HG03039 (cell line): ENCODE results near the gene AUTS2.
A peak's percentile ranks its signal among the peaks of the same experiment; 100 is the strongest.

Experiments
- ATAC-seq: cut with Tn5 transposase; IDR thresholded peaks from one replicate; pipeline ENCODE4 v1.9.1; 2021; ENCODE audit warnings: mild to moderate bottlenecking, moderate library complexity; ENCODE audit not compliant: unreplicated experiment

The AUTS2 gene

GRCh38 chr7:69622014-69622835 is 23.9 kb downstream of the AUTS2 start:
- no peak for ATAC-seq

- no peak for ATAC-seq
Observed at GRCh38 chr7:69622960-69623359, 24.7 kb downstream of the AUTS2 start.

- ATAC-seq, result no peak
Observed at GRCh38 chr7:69624435-69625230, 26.4 kb downstream of the AUTS2 start.

- no peak for ATAC-seq
Observed at GRCh38 chr7:69625238-69625637, 27.0 kb downstream of the AUTS2 start.

- no peak for ATAC-seq
Observed at GRCh38 chr7:69625798-69626197, 27.5 kb downstream of the AUTS2 start.

- no peak for ATAC-seq
Observed at GRCh38 chr7:69630292-69630691, 32.0 kb downstream of the AUTS2 start.

GRCh38 chr7:69631131-69631530 is 32.9 kb downstream of the AUTS2 start:
- ATAC-seq, result no peak

- no peak for ATAC-seq
Observed at GRCh38 chr7:69632280-69632679, 34.0 kb downstream of the AUTS2 start.

- ATAC-seq, result no peak
Observed at GRCh38 chr7:69633122-69633831, 35.0 kb downstream of the AUTS2 start.

- ATAC-seq, result no peak
Observed at GRCh38 chr7:69635555-69636185, 37.4 kb downstream of the AUTS2 start.

GRCh38 chr7:69638674-69639073 is 40.4 kb downstream of the AUTS2 start:
- no peak for ATAC-seq

- no peak for ATAC-seq
Observed at GRCh38 chr7:69640216-69640615, 41.9 kb downstream of the AUTS2 start.

- ATAC-seq, result no peak
Observed at GRCh38 chr7:69640925-69641594, 42.8 kb downstream of the AUTS2 start.

- ATAC-seq, result no peak
Observed at GRCh38 chr7:69643265-69643664, 45.0 kb downstream of the AUTS2 start.

- ATAC-seq, result no peak
Observed at GRCh38 chr7:69643708-69644445, 45.6 kb downstream of the AUTS2 start.

GRCh38 chr7:69645683-69646082 is 47.4 kb downstream of the AUTS2 start:
- no peak for ATAC-seq

- ATAC-seq, result peak; percentile 82
Observed at GRCh38 chr7:69651101-69651590, 52.9 kb downstream of the AUTS2 start.

- no peak for ATAC-seq
Observed at GRCh38 chr7:69652947-69653701, 54.8 kb downstream of the AUTS2 start.

GRCh38 chr7:69653806-69654205 is 55.5 kb downstream of the AUTS2 start:
- no peak for ATAC-seq
